ENCODE measurements around the gene OPRM1. TPM values are rescaled to one million over a fixed set of nuclear protein-coding genes. Genes with fewer than 3 reads are reported as not detected.

OPRM1 gene
- total RNA-seq, 1 donor from 2014 or later, result not detected

DNA sequence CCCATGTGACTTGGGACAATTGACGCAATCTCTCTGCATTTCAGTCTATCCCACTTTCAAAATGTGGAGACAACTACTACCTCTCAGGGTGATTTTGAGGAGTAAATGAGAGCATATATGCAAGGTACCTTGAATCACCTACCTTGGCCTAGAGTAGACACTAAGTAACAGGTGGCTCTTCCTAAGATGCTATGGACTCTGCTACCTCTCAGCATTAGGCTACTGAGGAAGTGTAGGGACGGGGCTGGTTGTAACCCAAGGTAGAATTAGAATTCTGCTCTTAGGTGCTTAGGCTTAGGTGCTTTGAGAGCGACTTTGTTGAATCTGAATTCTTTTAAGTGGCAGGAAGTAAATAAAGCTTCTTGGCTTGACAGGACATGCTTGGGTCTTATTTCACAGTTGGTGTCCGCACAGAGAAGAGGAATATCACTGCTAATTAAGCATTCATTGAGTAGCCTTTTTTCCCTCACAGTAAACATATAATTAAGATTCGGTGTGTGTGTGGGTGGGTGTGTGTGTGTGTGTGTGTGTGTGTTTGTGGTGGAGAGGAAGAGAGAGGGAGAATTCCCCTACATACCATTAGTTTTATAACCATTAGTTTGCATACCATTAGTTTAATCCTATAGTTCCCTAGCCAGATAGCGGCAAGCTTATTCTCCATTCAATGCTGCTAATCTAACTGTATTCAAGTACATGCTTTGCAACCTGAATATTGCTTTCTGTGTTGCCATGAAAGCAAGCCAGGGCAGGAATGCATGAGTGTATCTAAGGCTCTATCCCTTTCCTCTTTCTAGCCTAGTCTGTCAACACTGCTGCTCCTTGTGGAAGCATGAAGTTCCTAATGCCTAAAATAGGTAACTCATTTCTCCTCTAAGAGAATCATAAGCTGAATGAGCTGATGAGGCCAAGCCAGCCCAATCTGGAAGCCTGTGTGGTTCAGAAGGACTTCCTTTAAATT, 205.0 kb downstream of the OPRM1 start:
- H3K36me3 Mint-ChIP-seq (ENCODE audit: unreplicated experiment), result no peaks in the 10 kb centered on the region
- H3K4me3 Mint-ChIP-seq (ENCODE audit: unreplicated experiment), result no peak overlapping the region
- no peaks in the 10 kb centered on the region for H3K9me3 Mint-ChIP-seq (ENCODE audit: unreplicated experiment)
- H3K4me1 Mint-ChIP-seq (ENCODE audit: unreplicated experiment), result peaks cover 11% of the 10 kb centered on the region
- TF ChIP-seq, protein P1, sequence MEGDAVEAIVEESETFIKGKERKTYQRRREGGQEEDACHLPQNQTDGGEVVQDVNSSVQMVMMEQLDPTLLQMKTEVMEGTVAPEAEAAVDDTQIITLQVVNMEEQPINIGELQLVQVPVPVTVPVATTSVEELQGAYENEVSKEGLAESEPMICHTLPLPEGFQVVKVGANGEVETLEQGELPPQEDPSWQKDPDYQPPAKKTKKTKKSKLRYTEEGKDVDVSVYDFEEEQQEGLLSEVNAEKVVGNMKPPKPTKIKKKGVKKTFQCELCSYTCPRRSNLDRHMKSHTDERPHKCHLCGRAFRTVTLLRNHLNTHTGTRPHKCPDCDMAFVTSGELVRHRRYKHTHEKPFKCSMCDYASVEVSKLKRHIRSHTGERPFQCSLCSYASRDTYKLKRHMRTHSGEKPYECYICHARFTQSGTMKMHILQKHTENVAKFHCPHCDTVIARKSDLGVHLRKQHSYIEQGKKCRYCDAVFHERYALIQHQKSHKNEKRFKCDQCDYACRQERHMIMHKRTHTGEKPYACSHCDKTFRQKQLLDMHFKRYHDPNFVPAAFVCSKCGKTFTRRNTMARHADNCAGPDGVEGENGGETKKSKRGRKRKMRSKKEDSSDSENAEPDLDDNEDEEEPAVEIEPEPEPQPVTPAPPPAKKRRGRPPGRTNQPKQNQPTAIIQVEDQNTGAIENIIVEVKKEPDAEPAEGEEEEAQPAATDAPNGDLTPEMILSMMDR (IDR thresholded peaks at IDR 0.05), result no peak
- H3K27ac Mint-ChIP-seq (ENCODE audit: unreplicated experiment), result no peak overlapping the region
- H3K27me3 Mint-ChIP-seq (ENCODE audit: unreplicated experiment), result peaks cover 5% of the 10 kb centered on the region
- DNase-seq (ENCODE audit: extremely low spot score, unreplicated experiment), result no peak

DNA sequence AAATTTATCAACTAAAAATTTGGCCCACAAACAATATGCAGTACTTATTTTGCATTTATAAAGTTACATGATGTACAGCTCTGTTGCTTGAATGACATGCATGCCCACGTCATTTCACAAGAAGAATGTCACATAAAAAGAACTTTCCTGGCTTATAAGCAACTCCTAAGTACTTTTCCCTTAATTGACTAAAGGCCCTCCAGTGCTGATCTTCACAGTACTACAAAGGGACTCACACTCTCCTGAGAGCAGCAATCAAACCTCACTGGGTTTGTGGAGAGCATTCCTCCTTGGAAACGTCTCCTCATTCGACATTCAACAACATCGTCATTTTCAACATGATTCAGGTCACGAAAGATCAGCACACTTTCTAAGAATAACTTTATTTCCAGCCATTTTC, 206.5 kb downstream of the OPRM1 start:
- no peaks in the 10 kb centered on the region for H3K36me3 Mint-ChIP-seq (ENCODE audit: unreplicated experiment)
- peaks cover 5% of the 10 kb centered on the region for H3K27me3 Mint-ChIP-seq (ENCODE audit: unreplicated experiment)
- no peaks in the 10 kb centered on the region for H3K9me3 Mint-ChIP-seq (ENCODE audit: unreplicated experiment)
- H3K27ac Mint-ChIP-seq (ENCODE audit: unreplicated experiment), result no peak overlapping the region
- TF ChIP-seq, protein P1 (IDR thresholded peaks at IDR 0.05), result no peak
- peaks cover 18% of the 10 kb centered on the region for H3K4me1 Mint-ChIP-seq (ENCODE audit: unreplicated experiment)
- DNase-seq (ENCODE audit: extremely low spot score, unreplicated experiment), result no peak
- H3K4me3 Mint-ChIP-seq (ENCODE audit: unreplicated experiment), result no peak overlapping the region

DNA sequence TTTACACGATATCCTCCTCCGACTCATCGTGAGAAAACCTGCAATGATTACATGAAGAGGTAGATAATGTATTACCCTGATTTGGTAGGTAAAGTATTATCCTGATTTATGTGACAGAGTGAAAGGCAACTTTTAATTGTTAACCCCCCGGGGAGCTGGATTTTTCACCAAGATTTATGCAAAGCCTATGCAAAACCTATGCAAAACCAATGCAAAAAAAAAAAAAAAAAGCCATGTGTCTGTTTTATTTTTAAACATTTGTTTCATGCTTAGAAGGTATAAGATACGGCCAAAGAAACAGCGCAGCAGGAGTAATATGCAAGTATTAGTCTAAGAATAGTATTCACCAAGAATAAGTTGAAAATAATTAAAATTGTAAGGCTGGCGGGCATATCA, 207.7 kb downstream of the OPRM1 start:
- DNase-seq (ENCODE audit: extremely low spot score, unreplicated experiment), result no peak
- H3K36me3 Mint-ChIP-seq (ENCODE audit: unreplicated experiment), result no peaks in the 10 kb centered on the region
- H3K27ac Mint-ChIP-seq (ENCODE audit: unreplicated experiment), result no peak overlapping the region
- TF ChIP-seq, protein P1 (IDR thresholded peaks at IDR 0.05), result no peak
- H3K9me3 Mint-ChIP-seq (ENCODE audit: unreplicated experiment), result no peaks in the 10 kb centered on the region
- no peak overlapping the region for H3K4me3 Mint-ChIP-seq (ENCODE audit: unreplicated experiment)
- H3K27me3 Mint-ChIP-seq (ENCODE audit: unreplicated experiment), result peaks cover 5% of the 10 kb centered on the region
- H3K4me1 Mint-ChIP-seq (ENCODE audit: unreplicated experiment), result peaks cover 21% of the 10 kb centered on the region

DNA sequence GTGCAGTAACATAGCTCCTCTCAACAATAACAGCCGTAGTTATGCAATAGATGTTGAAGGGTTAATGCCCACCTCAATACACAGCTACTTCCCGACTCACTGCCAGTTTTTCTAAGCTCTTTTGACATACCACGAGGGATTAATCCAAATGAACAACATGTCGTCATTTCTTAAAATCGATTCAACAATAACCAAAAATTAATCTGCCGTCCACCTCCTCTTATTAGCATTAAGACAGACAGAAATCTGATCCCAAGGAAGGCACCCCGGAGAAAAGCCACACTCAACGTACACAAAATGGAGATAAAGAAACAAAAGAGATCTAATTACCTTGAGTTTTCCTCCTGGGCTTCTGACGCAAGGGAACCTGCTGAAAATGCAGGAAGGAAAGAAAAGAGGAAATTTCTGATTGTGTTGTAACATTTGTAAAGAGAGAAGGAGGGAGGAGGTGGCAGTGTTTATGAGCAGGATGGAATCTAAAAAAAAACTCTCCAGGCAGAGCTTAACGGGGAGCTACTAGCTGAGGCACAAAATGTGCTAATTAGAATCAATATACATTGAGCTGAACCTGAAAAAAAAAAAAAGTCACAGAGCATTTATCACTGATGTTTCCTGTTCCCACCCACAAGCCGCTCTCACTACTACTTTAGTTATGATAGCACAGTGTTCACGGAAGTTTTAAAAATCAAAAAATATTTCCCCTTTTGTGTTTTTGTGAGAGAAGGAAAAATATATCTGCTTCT, 208.2 kb downstream of the OPRM1 start:
- no peaks in the 10 kb centered on the region for H3K36me3 Mint-ChIP-seq (ENCODE audit: unreplicated experiment)
- no peaks in the 10 kb centered on the region for H3K9me3 Mint-ChIP-seq (ENCODE audit: unreplicated experiment)
- peaks cover 5% of the 10 kb centered on the region for H3K27me3 Mint-ChIP-seq (ENCODE audit: unreplicated experiment)
- no peak for DNase-seq (ENCODE audit: extremely low spot score, unreplicated experiment)
- H3K4me1 Mint-ChIP-seq (ENCODE audit: unreplicated experiment), result peaks cover 21% of the 10 kb centered on the region
- TF ChIP-seq, protein P1 (IDR thresholded peaks at IDR 0.05), result no peak
- H3K4me3 Mint-ChIP-seq (ENCODE audit: unreplicated experiment), result peak overlapping the region; percentile 49
- peak overlapping the region; percentile 16 for H3K27ac Mint-ChIP-seq (ENCODE audit: unreplicated experiment)
